B cell (primary cell): ENCODE data around the gene RBM26. TPM values are rescaled to one million over a fixed set of nuclear protein-coding genes. Genes with fewer than 3 reads are reported as not detected.

ENCODE experiments used
- ATAC-seq: fragments of 200-7000 bp; cut with Tn5 transposase; one replicate; pipeline ENCODE4 v1.10.0; 2021; ENCODE audit warnings: low read depth, mild to moderate bottlenecking, moderate number of reproducible peaks, moderate library complexity
- CTCF ChIA-PET: fragments of 350-600 bp; sonication (Branson Sonifier 250); formaldehyde crosslinking; loops from one replicate; lab custom pipeline; 2021; ENCODE audit warnings: antibody characterized with exemption, inconsistent platforms; lab: Charles Lee
- POLR2A ChIA-PET: fragments of 350-600 bp; sonication (Branson Sonifier 250); formaldehyde crosslinking; loops from one replicate; lab custom pipeline; 2021; ENCODE audit warnings: antibody characterized with exemption; lab: Charles Lee
- DNase-seq: peaks from one replicate; pipeline ENCODE4 v3.0.0; 2013
- H2AFZ ChIP-seq: 2 replicates; pipeline ENCODE4 v1.6.1; 2012; ENCODE audit warnings: mild to moderate bottlenecking, low read depth, low read length; ENCODE audit not compliant: insufficient read depth, poor library complexity, severe bottlenecking
- H3K27ac ChIP-seq, 2 donors: 1 replicate in 1 of 2; 2 replicates in 1 of 2; pipeline ENCODE4 v1.5.1; 2012 to 2013; ENCODE audit warnings: low read length in 2 of 2, mild to moderate bottlenecking in 2 of 2, moderate library complexity in 1 of 2
- H3K27me3 ChIP-seq, 4 experiments: fragments of 200-600 bp in 1 of 4; sonication (generic) in 1 of 4; replicated peaks in 1 of 4; 1 replicate in 2 of 4; 2 replicates in 2 of 4; pipeline versions ENCODE4 v1.6.1 to v1.7.0; 2013 to 2016; ENCODE audit warnings: low read length in 3 of 4, mild to moderate bottlenecking in 2 of 4, mixed read lengths in 1 of 4, moderate library complexity in 1 of 4; ENCODE audit not compliant: insufficient read depth in 4 of 4, control insufficient read depth in 3 of 4; ENCODE audit errors: control extremely low read depth in 1 of 4
- H3K36me3 ChIP-seq, 2 experiments: replicated peaks in 1 of 2; 1 replicate in 1 of 2; 2 replicates in 1 of 2; pipeline versions ENCODE4 v1.6.1 to v1.7.1; 2013; ENCODE audit warnings: low read length in 1 of 2; ENCODE audit not compliant: insufficient read depth in 2 of 2, control insufficient read depth in 1 of 2; ENCODE audit errors: control extremely low read depth in 1 of 2, extremely low read depth in 1 of 2
- H3K4me1 ChIP-seq, 2 donors: fragments of 200-600 bp in 1 of 2; sonication (generic) in 1 of 2; 1 replicate in 1 of 2; 2 replicates in 1 of 2; pipeline versions ENCODE4 v1.5.1 to v1.6.1; 2013 to 2017; ENCODE audit warnings: low read length in 2 of 2; ENCODE audit not compliant: control insufficient read depth in 2 of 2, insufficient read depth in 2 of 2
- H3K4me2 ChIP-seq: replicated peaks from 2 replicates; pipeline ENCODE3; 2012; ENCODE audit warnings: mild to moderate bottlenecking, low read depth, low read length; ENCODE audit not compliant: poor library complexity, severe bottlenecking
- H3K4me3 ChIP-seq, 5 experiments: fragments of 200-600 bp in 1 of 5; sonication (generic) in 1 of 5; 1 replicate in 3 of 5; 2 replicates in 2 of 5; pipeline versions ENCODE4 v1.5.1 to v1.7.0; 2011 to 2016; ENCODE audit warnings: low read length in 4 of 5, mild to moderate bottlenecking in 4 of 5, low read depth in 2 of 5, control low read depth in 1 of 5, moderate library complexity in 1 of 5; ENCODE audit not compliant: insufficient read depth in 1 of 5; ENCODE audit errors: control extremely low read depth in 1 of 5, extremely low read depth in 1 of 5
- H3K79me2 ChIP-seq: fragments of 200-600 bp; sonication (generic); one replicate; pipeline ENCODE4 v1.6.0; 2016; ENCODE audit warnings: low read length; ENCODE audit not compliant: control insufficient read depth, insufficient read depth
- H3K9ac ChIP-seq: fragments of 200-600 bp; sonication (generic); 2 replicates; pipeline ENCODE4 v1.6.1; 2017; ENCODE audit warnings: mild to moderate bottlenecking, low read length, moderate library complexity
- H3K9me3 ChIP-seq, 3 donors: one replicate each; pipeline versions ENCODE4 v1.6.1 to v1.7.1; 2013; ENCODE audit warnings: low read length in 2 of 3; ENCODE audit not compliant: control insufficient read depth in 2 of 3, insufficient read depth in 1 of 3; ENCODE audit errors: control extremely low read depth in 1 of 3
- H4K20me1 ChIP-seq: 2 replicates; pipeline ENCODE4 v1.6.0; 2012; ENCODE audit warnings: mild to moderate bottlenecking, low read length; ENCODE audit not compliant: insufficient read depth, control insufficient read depth, poor library complexity, severe bottlenecking
- H3K27ac Mint-ChIP-seq: one replicate; pipeline ENCODE4 v1.8.0; 2021; ENCODE audit warnings: mixed read lengths
- H3K27me3 Mint-ChIP-seq: one replicate; pipeline ENCODE4 v1.8.0; 2021; ENCODE audit warnings: mixed read lengths
- H3K4me1 Mint-ChIP-seq: one replicate; pipeline ENCODE4 v1.8.0; 2021; ENCODE audit warnings: mixed read lengths
- H3K4me3 Mint-ChIP-seq: one replicate; pipeline ENCODE4 v1.8.0; 2021; ENCODE audit warnings: mixed read lengths
- H3K9me3 Mint-ChIP-seq: one replicate; pipeline ENCODE4 v1.8.0; 2022; ENCODE audit warnings: mixed read lengths; ENCODE audit not compliant: insufficient read depth
- CTCF ChIP-seq: fragments of 200-600 bp; IDR thresholded peaks from one replicate; pipeline ENCODE4 v1.8.0; 2022; ENCODE audit warnings: antibody characterized with exemption, mild to moderate bottlenecking
- EZH2 ChIP-seq: IDR thresholded peaks from 2 replicates; pipeline ENCODE4 v1.6.1; 2012; ENCODE audit warnings: borderline replicate concordance, low read depth, mild to moderate bottlenecking, moderate library complexity, low read length; ENCODE audit not compliant: insufficient read depth, poor library complexity, severe bottlenecking
- WGBS: methylation state at CpG from one replicate; pipeline ENCODE4 v1.1.5; 2013; ENCODE audit warnings: missing lambda C conversion rate; ENCODE audit not compliant: insufficient coverage; 5-methylcytosine and 5-hydroxymethylcytosine counted together
- intact Hi-C: fragments of 100-400 bp; cut with micrococcal nuclease; formaldehyde crosslinking; loops from one replicate; pipeline ENCODE4 v1.10.0; 2022
- polyA plus RNA-seq: library from polyadenylated mRNA; depleted of rRNA; stranded (reverse); fragments of >200 nt; gene quantifications from 2 replicates; pipeline ENCODE4 v1.2.3, GENCODE V29; 2012
- total RNA-seq, 2 donors: library from RNA; stranded (reverse); fragments of 120-200 nt in 1 of 2; gene quantifications; 1 replicate in 1 of 2; 2 replicates in 1 of 2; pipeline versions ENCODE4 v1.2.3 to v1.2.4, GENCODE V29; 2013 to 2022

RBM26 gene
- total and polyA plus RNA-seq, 2 donors (not counting 1 experiment from before 2014, with no cell fraction given), result 34.5 to 159 TPM

GRCh38 chr13:79404985-79405384 lies 1.1 kb downstream of the RBM26 start:
- H3K4me1 Mint-ChIP-seq, result peaks cover 35% of the 10 kb centered on the region
- Histone ChIP-seq H3K4me1 (peaks cover 32 to 51% of the 10 kb centered on the region in 2 donors), H3K79me2 (peaks cover 76% of the 10 kb centered on the region), H3K9ac (peak overlapping the region; percentile 89), H3K36me3 (peaks cover 2 to 7% of the 10 kb centered on the region in 2 experiments), H3K27ac (peak overlapping the region; percentile 94 to 95), H3K4me3 (peak overlapping the region; percentile 69 to 95 (median 87)), H2AFZ (peak overlapping the region; percentile 96), H4K20me1 (no peaks in the 10 kb centered on the region), H3K9me3 (no peaks in the 10 kb centered on the region), H3K27me3 (no peaks in the 10 kb centered on the region), H3K4me2 (peak overlapping the region; percentile 86)
- no peak for ATAC-seq
- no peak overlapping the region for H3K4me3 Mint-ChIP-seq
- TF ChIP-seq EZH2 (no peak), CTCF (no peak)
- CTCF ChIA-PET, result interaction anchor here (0.9 to 3.6 kb wide), 4 partner anchors 12 to 23 kb away, joined by 4 to 24 read pairs (median 8); no protein-coding TSS in a partner anchor
- H3K27me3 Mint-ChIP-seq, result no peaks in the 10 kb centered on the region
- H3K9me3 Mint-ChIP-seq, result no peaks in the 10 kb centered on the region
- 0% methylated on average over 2 of the region's 10 CpGs for WGBS
- intact Hi-C loops, result loop anchor here (5.0 kb wide), 2 partner anchors 937 to 1708 kb away; partner anchors contain the start of genes SLAIN1 and SPRY2
- H3K27ac Mint-ChIP-seq, result no peak overlapping the region
- no peak for DNase-seq
- POLR2A ChIA-PET, result interaction anchor here (1.0 to 3.7 kb wide), 2 partner anchors 12 to 17 kb away, joined by 5 to 16 read pairs; no protein-coding TSS in a partner anchor

- Histone ChIP-seq H3K79me2 (peaks cover 83% of the 10 kb centered on the region), H3K27ac (peak overlapping the region in 1 of 2 donors; percentile 95), H2AFZ (peak overlapping the region; percentile 3), H3K9ac (peak overlapping the region; percentile 89), H3K36me3 (peaks cover 8% of the 10 kb centered on the region in 2 experiments), H3K4me1 (peaks cover 32 to 51% of the 10 kb centered on the region in 2 donors), H3K4me3 (peak overlapping the region; percentile 69 to 95 (median 87)), H3K27me3 (no peaks in the 10 kb centered on the region), H3K9me3 (no peaks in the 10 kb centered on the region), H3K4me2 (peak overlapping the region; percentile 86), H4K20me1 (no peaks in the 10 kb centered on the region)
- Mint-ChIP-seq H3K9me3 (no peaks in the 10 kb centered on the region), H3K27me3 (no peaks in the 10 kb centered on the region), H3K4me1 (peaks cover 41% of the 10 kb centered on the region), H3K27ac (no peak overlapping the region), H3K4me3 (no peak overlapping the region)
- no peak for ATAC-seq
- TF ChIP-seq CTCF (no peak), EZH2 (no peak)
- ChIA-PET POLR2A (interaction anchor here (3.7 kb wide), 1 partner anchor 11 kb away, joined by 16 read pairs; no protein-coding TSS in a partner anchor), CTCF (interaction anchor here (1.7 to 3.6 kb wide), 3 partner anchors 11 to 23 kb away, joined by 4 to 24 read pairs (median 14); no protein-coding TSS in a partner anchor)
- no peak for DNase-seq
- intact Hi-C loops, result no loop called here
- 16% methylated on average over 1 of the region's 1 CpG for WGBS
Measured at GRCh38 chr13:79404361-79404760, 1.7 kb downstream of the RBM26 start.
